OCI-LY1 (cell line): ENCODE measurements around the gene NFX1.

ENCODE experiments used
- H2AFZ ChIP-seq: fragments of 200-600 bp; sonication (generic), shearing (Covaris generic); 2 replicates; pipeline ENCODE4 v1.6.0; 2014; ENCODE audit warnings: antibody characterized with exemption, mild to moderate bottlenecking, low read length
- H3F3A ChIP-seq: fragments of 200-600 bp; sonication (generic), shearing (Covaris generic); 2 replicates; pipeline ENCODE4 v1.6.0; 2014; ENCODE audit warnings: mild to moderate bottlenecking, antibody characterized with exemption, low read length, moderate library complexity; ENCODE audit not compliant: insufficient read depth
- H3K27ac ChIP-seq: fragments of 200-600 bp; sonication (generic); 2 replicates; pipeline ENCODE4 v1.5.1; 2014; ENCODE audit warnings: low read length, mixed run types, mild to moderate bottlenecking, low read depth; ENCODE audit not compliant: poor library complexity, severe bottlenecking
- H3K27me3 ChIP-seq: fragments of 200-600 bp; sonication (generic); 2 replicates; pipeline ENCODE4 v1.6.0; 2014; ENCODE audit warnings: antibody characterized with exemption, mild to moderate bottlenecking, low read length, moderate library complexity; ENCODE audit not compliant: insufficient read depth
- H3K36me3 ChIP-seq: fragments of 200-600 bp; sonication (generic); 2 replicates; pipeline ENCODE4 v1.6.1; 2014; ENCODE audit warnings: mild to moderate bottlenecking, antibody characterized with exemption, low read length, moderate library complexity, mixed read lengths; ENCODE audit not compliant: insufficient read depth
- H3K4me1 ChIP-seq: fragments of 200-600 bp; sonication (generic); 2 replicates; pipeline ENCODE4 v1.5.1; 2014; ENCODE audit warnings: mild to moderate bottlenecking, low read length, moderate library complexity; ENCODE audit not compliant: insufficient read depth, severe bottlenecking
- H3K4me2 ChIP-seq: fragments of 200-600 bp; sonication (generic), shearing (Covaris generic); 2 replicates; pipeline ENCODE4 v1.6.1; 2014; ENCODE audit warnings: low read length
- H3K4me3 ChIP-seq: fragments of 200-600 bp; sonication (generic); 2 replicates; pipeline ENCODE4 v1.5.1; 2014; ENCODE audit warnings: low read length, low read depth, mild to moderate bottlenecking, mixed read lengths; ENCODE audit not compliant: poor library complexity, severe bottlenecking
- H3K79me2 ChIP-seq: fragments of 200-600 bp; shearing (Covaris generic); 2 replicates; pipeline ENCODE4 v1.6.1; 2016; ENCODE audit warnings: mixed run types, low read length, mixed read lengths; ENCODE audit not compliant: insufficient read depth
- H3K9ac ChIP-seq: fragments of 200-600 bp; sonication (generic), shearing (Covaris generic); 2 replicates; pipeline ENCODE4 v1.6.1; 2014; ENCODE audit warnings: mild to moderate bottlenecking, low read length, mixed read lengths
- H3K9me2 ChIP-seq: fragments of 200-600 bp; sonication (generic), shearing (Covaris generic); 2 replicates; pipeline ENCODE4 v1.6.1; 2014; ENCODE audit warnings: low read depth, mild to moderate bottlenecking, low read length, mixed read lengths
- H3K9me3 ChIP-seq: fragments of 200-600 bp; shearing (Covaris generic); 2 replicates; pipeline ENCODE4 v1.6.1; 2014; ENCODE audit warnings: low read length, mixed read lengths
- H4K20me1 ChIP-seq: fragments of 200-600 bp; sonication (generic), shearing (Covaris generic); 2 replicates; pipeline ENCODE4 v1.6.0; 2016; ENCODE audit warnings: mild to moderate bottlenecking, low read length; ENCODE audit not compliant: insufficient read depth
- EZH2 ChIP-seq: fragments of 200-600 bp; sonication (generic), shearing (Covaris generic); IDR thresholded peaks from 2 replicates; pipeline ENCODE4 v1.8.0; 2017; ENCODE audit warnings: borderline replicate concordance, mixed run types, mild to moderate bottlenecking, antibody characterized with exemption, low read length, moderate library complexity, mixed read lengths
- TF ChIP-seq, protein P1 (sequence below): fragments of 200-600 bp; sonication (generic), shearing (Covaris generic); IDR thresholded peaks from 2 replicates; pipeline ENCODE4 v1.5.1; 2017; ENCODE audit warnings: mild to moderate bottlenecking, antibody characterized with exemption, low read length, moderate library complexity, mixed read lengths

The NFX1 gene

GRCh38 chr9:33318225-33318624 lies 27.9 kb downstream of the NFX1 start:
- Histone ChIP-seq H3K79me2 (no peaks in the 10 kb centered on the region), H3K27me3 (no peaks in the 10 kb centered on the region), H3K9me3 (no peaks in the 10 kb centered on the region), H3K9me2 (no peaks in the 10 kb centered on the region), H3K4me1 (no peaks in the 10 kb centered on the region), H3K4me3 (no peak overlapping the region), H3K4me2 (no peak overlapping the region), H4K20me1 (no peaks in the 10 kb centered on the region), H2AFZ (no peak overlapping the region), H3K9ac (no peak overlapping the region), H3K36me3 (peaks cover 97% of the 10 kb centered on the region), H3F3A (no peaks in the 10 kb centered on the region), H3K27ac (no peak overlapping the region)
- no peak for TF ChIP-seq EZH2
- TF ChIP-seq, protein P1, sequence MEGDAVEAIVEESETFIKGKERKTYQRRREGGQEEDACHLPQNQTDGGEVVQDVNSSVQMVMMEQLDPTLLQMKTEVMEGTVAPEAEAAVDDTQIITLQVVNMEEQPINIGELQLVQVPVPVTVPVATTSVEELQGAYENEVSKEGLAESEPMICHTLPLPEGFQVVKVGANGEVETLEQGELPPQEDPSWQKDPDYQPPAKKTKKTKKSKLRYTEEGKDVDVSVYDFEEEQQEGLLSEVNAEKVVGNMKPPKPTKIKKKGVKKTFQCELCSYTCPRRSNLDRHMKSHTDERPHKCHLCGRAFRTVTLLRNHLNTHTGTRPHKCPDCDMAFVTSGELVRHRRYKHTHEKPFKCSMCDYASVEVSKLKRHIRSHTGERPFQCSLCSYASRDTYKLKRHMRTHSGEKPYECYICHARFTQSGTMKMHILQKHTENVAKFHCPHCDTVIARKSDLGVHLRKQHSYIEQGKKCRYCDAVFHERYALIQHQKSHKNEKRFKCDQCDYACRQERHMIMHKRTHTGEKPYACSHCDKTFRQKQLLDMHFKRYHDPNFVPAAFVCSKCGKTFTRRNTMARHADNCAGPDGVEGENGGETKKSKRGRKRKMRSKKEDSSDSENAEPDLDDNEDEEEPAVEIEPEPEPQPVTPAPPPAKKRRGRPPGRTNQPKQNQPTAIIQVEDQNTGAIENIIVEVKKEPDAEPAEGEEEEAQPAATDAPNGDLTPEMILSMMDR, result no peak

DNA sequence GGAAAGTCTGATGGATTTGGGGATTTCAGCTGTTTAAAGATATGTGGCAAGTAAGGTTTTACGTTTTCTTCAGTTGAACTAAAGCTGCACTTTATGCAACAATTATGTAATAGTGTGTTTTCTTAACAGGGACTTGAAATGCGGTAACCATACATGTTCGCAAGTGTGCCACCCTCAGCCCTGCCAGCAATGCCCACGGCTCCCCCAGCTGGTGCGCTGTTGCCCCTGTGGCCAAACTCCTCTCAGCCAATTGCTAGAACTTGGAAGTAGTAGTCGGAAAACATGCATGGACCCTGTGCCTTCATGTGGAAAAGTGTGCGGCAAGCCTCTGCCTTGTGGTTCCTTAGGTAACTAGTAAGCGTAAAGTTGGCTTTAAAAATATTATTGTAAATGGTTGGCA lies 28.5 kb downstream of the NFX1 start:
- no peaks in the 10 kb centered on the region for H3K9me3 ChIP-seq
- H3K4me2 ChIP-seq, result no peak overlapping the region
- no peaks in the 10 kb centered on the region for H3K4me1 ChIP-seq
- no peak overlapping the region for H2AFZ ChIP-seq
- no peaks in the 10 kb centered on the region for H3K27me3 ChIP-seq
- H4K20me1 ChIP-seq, result no peaks in the 10 kb centered on the region
- no peak overlapping the region for H3K9ac ChIP-seq
- no peaks in the 10 kb centered on the region for H3K79me2 ChIP-seq
- H3K27ac ChIP-seq, result no peak overlapping the region
- H3K9me2 ChIP-seq, result no peaks in the 10 kb centered on the region
- TF ChIP-seq, protein P1, result no peak
- TF ChIP-seq EZH2, result no peak
- peaks cover 97% of the 10 kb centered on the region for H3K36me3 ChIP-seq
- no peak overlapping the region for H3K4me3 ChIP-seq
- no peaks in the 10 kb centered on the region for H3F3A ChIP-seq

GRCh38 chr9:33320230-33320567 lies 29.9 kb downstream of the NFX1 start:
- Histone ChIP-seq H3K9ac (no peak overlapping the region), H4K20me1 (no peaks in the 10 kb centered on the region), H3K36me3 (peaks cover 97% of the 10 kb centered on the region), H2AFZ (no peak overlapping the region), H3K27ac (no peak overlapping the region), H3K4me3 (no peak overlapping the region), H3K4me1 (no peaks in the 10 kb centered on the region), H3K79me2 (no peaks in the 10 kb centered on the region), H3K4me2 (no peak overlapping the region), H3F3A (no peaks in the 10 kb centered on the region), H3K9me3 (no peaks in the 10 kb centered on the region), H3K27me3 (no peaks in the 10 kb centered on the region), H3K9me2 (no peaks in the 10 kb centered on the region)
- TF ChIP-seq, protein P1, result no peak
- no peak for TF ChIP-seq EZH2
